Neuron (in vitro differentiated cells): ENCODE results near the gene AMHR2.

Experiments
- H2AFZ ChIP-seq: one replicate; pipeline ENCODE4 v1.6.1; 2013; ENCODE audit warnings: low read depth, mild to moderate bottlenecking, inconsistent platforms, low read length, moderate library complexity
- H3K27me3 ChIP-seq: one replicate; pipeline ENCODE4 v1.6.1; 2013; ENCODE audit warnings: low read length; ENCODE audit not compliant: insufficient read depth
- H3K36me3 ChIP-seq: one replicate; pipeline ENCODE4 v1.6.1; 2013; ENCODE audit warnings: low read length; ENCODE audit not compliant: insufficient read depth
- H3K4me1 ChIP-seq: one replicate; pipeline ENCODE4 v1.6.1; 2013; ENCODE audit warnings: low read length; ENCODE audit not compliant: insufficient read depth
- H3K4me3 ChIP-seq: 2 replicates; pipeline ENCODE4 v1.5.1; 2013; ENCODE audit warnings: mild to moderate bottlenecking, low read length, moderate library complexity
- H3K9me3 ChIP-seq: one replicate; pipeline ENCODE4 v1.6.1; 2013; ENCODE audit warnings: low read length

AMHR2 gene

GRCh38 chr12:53450936-53451335 is 27.3 kb downstream of the AMHR2 start:
- Histone ChIP-seq H3K36me3 (peaks cover 35% of the 10 kb centered on the region), H3K4me3 (no peak overlapping the region), H3K4me1 (peaks cover 22% of the 10 kb centered on the region), H3K27me3 (no peaks in the 10 kb centered on the region), H3K9me3 (no peaks in the 10 kb centered on the region), H2AFZ (no peak overlapping the region)

DNA sequence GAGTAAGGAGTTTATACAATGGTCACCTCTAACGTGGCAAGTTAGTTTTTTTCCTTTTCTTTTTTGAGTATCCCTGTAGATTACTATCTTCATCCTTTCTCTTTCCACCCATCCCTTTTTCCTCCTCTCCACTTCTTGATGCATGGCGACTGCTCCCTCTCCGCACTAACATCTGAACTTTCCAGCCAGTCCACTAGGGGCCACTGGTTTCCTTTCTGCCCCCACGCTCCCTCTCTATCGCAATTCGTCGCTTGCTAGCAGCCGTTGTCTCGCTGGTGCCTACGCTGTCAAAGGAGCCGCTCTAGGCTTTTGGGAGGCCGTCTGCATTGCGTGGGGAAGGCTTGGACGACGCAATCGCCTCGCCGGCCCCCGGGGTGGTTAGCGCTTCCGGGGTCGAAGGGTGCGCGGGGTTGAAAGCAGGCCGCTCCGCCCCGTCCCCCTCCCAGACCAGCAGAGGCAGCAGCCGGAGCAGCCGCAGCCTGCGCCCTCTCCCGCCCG is 28.1 kb downstream of the AMHR2 start, which contains the start of gene PCBP2:
Gene PCBP2, plus strand, starts transcription at position 442 of the 498 bp plus-strand sequence. CDS start 2,699 bp downstream, outside the sequence.
- Histone ChIP-seq H3K4me1 (peaks cover 22% of the 10 kb centered on the region), H3K27me3 (no peaks in the 10 kb centered on the region), H2AFZ (no peak within 1 kb of the TSS), H3K36me3 (peaks cover 38% of the 10 kb centered on the region), H3K4me3 (peak within 1 kb of the TSS; percentile 100), H3K9me3 (no peaks in the 10 kb centered on the region)

- Histone ChIP-seq H3K27me3 (no peaks in the 10 kb centered on the region), H2AFZ (no peak overlapping the region), H3K36me3 (peaks cover 44% of the 10 kb centered on the region), H3K9me3 (no peaks in the 10 kb centered on the region), H3K4me3 (peak overlapping the region; percentile 100), H3K4me1 (peaks cover 22% of the 10 kb centered on the region)
Measured at GRCh38 chr12:53452159-53453077, 28.8 kb downstream of the AMHR2 start.

GRCh38 chr12:53453953-53454640 is 30.4 kb downstream of the AMHR2 start:
- H3K36me3 ChIP-seq = peaks cover 59% of the 10 kb centered on the region
- peak overlapping the region; percentile 100 for H3K4me3 ChIP-seq
- no peak overlapping the region for H2AFZ ChIP-seq

GRCh38 chr12:53454707-53455106 is 31.1 kb downstream of the AMHR2 start:
- Histone ChIP-seq H3K9me3 (no peaks in the 10 kb centered on the region), H3K4me3 (no peak overlapping the region), H3K4me1 (peaks cover 22% of the 10 kb centered on the region), H2AFZ (no peak overlapping the region), H3K36me3 (peaks cover 65% of the 10 kb centered on the region), H3K27me3 (no peaks in the 10 kb centered on the region)

More at GRCh38 chr12:53453953-53454640, 30.4 kb downstream of the AMHR2 start:
- H3K27me3 ChIP-seq = no peaks in the 10 kb centered on the region
- H3K4me1 ChIP-seq = peaks cover 22% of the 10 kb centered on the region
- no peaks in the 10 kb centered on the region for H3K9me3 ChIP-seq

DNA sequence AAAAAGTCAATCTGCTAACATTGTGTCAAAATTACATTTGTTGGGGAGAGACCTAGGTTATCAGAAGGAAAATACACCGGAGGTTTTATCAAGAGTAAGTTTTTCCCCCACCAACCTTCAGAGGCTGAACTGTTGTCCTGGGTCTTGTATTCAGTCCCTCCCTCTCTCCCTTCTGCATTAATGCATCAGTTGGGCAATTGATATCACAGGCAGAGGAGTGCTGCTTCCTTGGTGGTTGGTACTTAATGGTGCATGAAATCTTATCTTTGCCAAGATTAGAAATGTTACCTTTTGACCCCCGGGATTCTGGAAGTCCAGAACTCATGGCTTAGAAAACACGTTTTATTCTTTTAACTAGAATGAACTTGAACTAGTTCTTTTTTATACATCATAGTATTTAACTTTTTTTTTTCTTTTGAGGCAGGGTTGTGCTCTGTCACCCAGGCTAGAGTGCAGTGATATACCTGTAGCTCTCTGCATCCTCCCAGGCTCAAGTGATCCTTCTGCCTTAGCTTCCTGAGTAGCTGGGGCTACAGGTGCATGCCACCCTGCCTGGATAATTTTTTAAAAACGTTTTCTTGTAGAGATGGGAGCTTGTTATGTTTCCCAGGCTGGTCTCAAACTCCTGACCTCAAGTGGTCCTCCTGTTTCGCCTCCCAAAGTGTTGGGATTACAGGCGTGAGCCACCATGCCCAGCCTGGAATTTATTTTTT is 33.2 kb downstream of the AMHR2 start:
- Histone ChIP-seq H3K4me3 (no peak overlapping the region), H3K27me3 (no peaks in the 10 kb centered on the region), H2AFZ (no peak overlapping the region), H3K9me3 (no peaks in the 10 kb centered on the region), H3K36me3 (peaks cover 86% of the 10 kb centered on the region), H3K4me1 (peaks cover 22% of the 10 kb centered on the region)

DNA sequence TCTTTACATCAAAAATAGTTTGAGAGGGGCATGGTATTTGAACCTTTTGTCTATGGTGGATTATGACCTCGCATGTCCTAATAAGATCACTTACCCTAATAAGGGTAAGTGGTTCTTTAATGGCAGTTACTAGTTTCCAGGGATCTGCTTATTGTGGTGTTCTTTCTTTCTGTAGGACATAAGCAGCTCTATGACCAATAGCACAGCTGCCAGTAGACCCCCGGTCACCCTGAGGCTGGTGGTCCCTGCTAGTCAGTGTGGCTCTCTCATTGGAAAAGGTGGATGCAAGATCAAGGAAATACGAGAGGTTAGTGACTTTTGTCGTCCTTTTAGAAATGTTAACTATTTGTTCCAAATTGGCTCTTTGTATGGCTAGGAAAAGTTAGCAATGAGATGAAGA is 35.4 kb downstream of the AMHR2 start:
- Histone ChIP-seq H3K4me3 (no peak overlapping the region), H3K4me1 (peaks cover 8% of the 10 kb centered on the region), H2AFZ (no peak overlapping the region), H3K36me3 (peaks cover 99% of the 10 kb centered on the region), H3K9me3 (no peaks in the 10 kb centered on the region), H3K27me3 (no peaks in the 10 kb centered on the region)

GRCh38 chr12:53461059-53461458 is 37.4 kb downstream of the AMHR2 start:
- H3K4me1 ChIP-seq = no peaks in the 10 kb centered on the region
- H3K27me3 ChIP-seq = no peaks in the 10 kb centered on the region
- H2AFZ ChIP-seq = no peak overlapping the region
- no peaks in the 10 kb centered on the region for H3K9me3 ChIP-seq
- H3K36me3 ChIP-seq = peaks cover 99% of the 10 kb centered on the region
- no peak overlapping the region for H3K4me3 ChIP-seq

GRCh38 chr12:53461591-53461990 is 37.9 kb downstream of the AMHR2 start:
- no peaks in the 10 kb centered on the region for H3K4me1 ChIP-seq
- H2AFZ ChIP-seq = no peak overlapping the region
- no peaks in the 10 kb centered on the region for H3K9me3 ChIP-seq
- H3K4me3 ChIP-seq = no peak overlapping the region
- no peaks in the 10 kb centered on the region for H3K27me3 ChIP-seq
- H3K36me3 ChIP-seq = peaks cover 99% of the 10 kb centered on the region

DNA sequence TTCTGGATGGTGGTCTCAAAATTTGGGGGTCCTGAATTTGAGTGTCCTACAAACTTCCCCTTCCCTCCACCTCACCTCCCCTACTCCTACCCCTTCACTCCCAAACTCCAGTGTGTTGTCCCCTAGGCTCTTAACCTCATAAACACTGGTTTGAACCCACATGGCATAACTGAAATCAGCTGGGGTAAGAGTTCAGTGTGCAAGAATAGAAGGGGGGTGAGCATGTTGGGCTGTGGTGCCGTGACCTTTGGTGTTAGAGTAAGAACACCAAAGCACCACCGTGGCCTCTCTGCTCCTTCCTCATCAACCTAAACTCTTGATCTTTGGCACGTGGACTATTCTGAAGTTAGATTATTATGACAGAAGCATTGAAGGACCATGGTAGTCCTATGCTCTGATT is 39.3 kb downstream of the AMHR2 start:
- Histone ChIP-seq H3K4me1 (no peaks in the 10 kb centered on the region), H3K27me3 (no peaks in the 10 kb centered on the region)

DNA sequence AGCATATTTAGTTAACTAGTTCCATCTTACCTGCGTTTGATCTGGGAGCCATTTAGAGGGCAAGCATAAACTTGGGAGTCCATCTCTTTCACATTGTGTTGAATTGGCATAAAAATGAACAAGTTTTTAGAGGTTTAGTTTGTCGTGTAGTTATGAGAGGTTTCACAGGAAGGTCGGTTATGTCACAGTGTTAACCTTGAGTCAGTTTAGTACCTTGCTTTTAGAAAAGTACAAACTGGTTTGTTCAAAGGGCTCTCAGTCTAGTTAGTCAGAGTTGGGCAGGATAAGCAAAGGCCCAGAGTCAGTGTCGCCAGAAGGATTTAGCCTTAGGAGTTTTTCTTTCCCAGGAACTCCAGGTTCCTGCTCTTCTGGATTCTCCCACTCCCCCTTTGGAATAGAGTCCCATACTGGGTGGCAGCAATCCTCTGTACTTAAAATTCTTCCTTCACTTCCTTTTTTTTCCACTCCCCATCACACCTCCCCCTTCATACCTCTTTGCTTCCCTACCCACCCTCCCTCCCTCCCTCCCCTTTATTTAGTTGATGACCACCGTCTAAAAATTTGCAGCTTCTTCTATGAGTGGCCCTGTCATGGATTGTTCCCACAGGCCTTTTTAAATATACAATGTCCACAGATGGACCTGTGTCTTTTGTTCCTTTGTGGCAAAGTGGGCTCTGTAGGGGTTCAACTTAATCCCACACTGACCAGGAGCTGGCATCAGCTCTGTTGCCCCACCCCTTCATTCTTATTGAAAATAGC is 40.3 kb downstream of the AMHR2 start:
- H3K4me3 ChIP-seq = no peak overlapping the region
- no peak overlapping the region for H2AFZ ChIP-seq
- no peaks in the 10 kb centered on the region for H3K4me1 ChIP-seq
- peaks cover 100% of the 10 kb centered on the region for H3K36me3 ChIP-seq
- H3K27me3 ChIP-seq = no peaks in the 10 kb centered on the region
- no peaks in the 10 kb centered on the region for H3K9me3 ChIP-seq

More for the DNA sequence above, 39.3 kb downstream of the AMHR2 start:
- H3K36me3 ChIP-seq = peaks cover 99% of the 10 kb centered on the region
- no peaks in the 10 kb centered on the region for H3K9me3 ChIP-seq
- H3K4me3 ChIP-seq = no peak overlapping the region
- H2AFZ ChIP-seq = no peak overlapping the region

DNA sequence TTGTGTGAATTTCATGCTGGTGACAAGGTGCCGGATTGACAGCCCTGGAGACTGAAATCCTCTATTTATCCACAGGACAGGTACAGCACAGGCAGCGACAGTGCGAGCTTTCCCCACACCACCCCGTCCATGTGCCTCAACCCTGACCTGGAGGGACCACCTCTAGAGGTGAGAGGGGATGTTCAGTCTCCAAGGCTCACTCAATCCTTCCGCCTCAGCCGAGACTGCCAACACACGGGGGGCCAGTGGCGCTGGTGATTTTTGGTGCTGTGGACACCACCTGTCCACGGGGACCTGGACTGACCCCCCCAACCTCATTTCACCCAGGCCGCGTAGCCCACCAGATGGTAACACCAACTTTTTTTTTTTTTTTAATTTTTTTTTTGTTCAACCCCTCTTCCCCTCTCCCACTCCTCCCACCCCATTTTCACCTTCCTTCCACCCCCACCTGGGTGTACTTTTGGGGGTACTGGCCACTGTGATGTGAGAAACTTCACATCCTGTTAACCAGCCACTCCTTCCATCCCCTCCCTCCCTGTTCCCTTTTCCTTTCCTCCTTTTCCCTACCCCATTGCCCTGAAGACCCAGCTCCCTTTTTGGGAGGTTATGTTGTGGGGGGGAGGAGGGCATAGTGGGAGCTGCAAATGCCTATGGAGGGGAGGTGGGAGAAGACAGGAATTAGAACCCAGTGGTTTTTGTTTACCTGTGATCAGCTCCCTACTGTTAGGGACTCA is 41.2 kb downstream of the AMHR2 start:
- Histone ChIP-seq H2AFZ (no peak overlapping the region), H3K4me3 (no peak overlapping the region), H3K9me3 (no peaks in the 10 kb centered on the region), H3K4me1 (no peaks in the 10 kb centered on the region), H3K27me3 (no peaks in the 10 kb centered on the region), H3K36me3 (peaks cover 100% of the 10 kb centered on the region)
